GM13976 (cell line): ENCODE results near the gene ADGRB2.

Experiments used
- DNase-seq: peaks from one replicate; pipeline ENCODE4 v3.0.0; 2012; ENCODE audit warnings: low spot score
- CTCF ChIP-seq: IDR thresholded peaks from 2 replicates; pipeline ENCODE4 v1.5.1; 2012; ENCODE audit warnings: borderline replicate concordance, mild to moderate bottlenecking; ENCODE audit not compliant: insufficient read depth; ENCODE audit errors: extremely low read depth, missing control alignments, control extremely low read depth
- in situ Hi-C: fragments of 300-500 bp; cut with MboI; formaldehyde crosslinking; loops from one replicate; pipeline ENCODE4 v1.12.0; 2022; ENCODE audit warnings: low sequenced_read_pairs, mixed read lengths, inconsistent platforms; ENCODE audit not compliant: unreplicated experiment

ADGRB2 gene

GRCh38 chr1:31778763-31779488, 14.8 kb upstream of the ADGRB2 start:
- in situ Hi-C loops = no loop called here
- TF ChIP-seq CTCF = no peak
- no peak for DNase-seq

- no peak for TF ChIP-seq CTCF
- in situ Hi-C loops = no loop called here
- DNase-seq = no peak
Observed at GRCh38 chr1:31776516-31776915, 12.4 kb upstream of the ADGRB2 start.

GRCh38 chr1:31776032-31776431, 11.9 kb upstream of the ADGRB2 start:
- no peak for TF ChIP-seq CTCF
- DNase-seq = no peak
- in situ Hi-C loops = no loop called here

- no peak for DNase-seq
- in situ Hi-C loops = no loop called here
Observed at GRCh38 chr1:31775210-31775999, 11.3 kb upstream of the ADGRB2 start.

GRCh38 chr1:31774495-31774894, 10.4 kb upstream of the ADGRB2 start:
- TF ChIP-seq CTCF = no peak
- no peak for DNase-seq
- in situ Hi-C loops = no loop called here

More at GRCh38 chr1:31775210-31775999, 11.3 kb upstream of the ADGRB2 start:
- TF ChIP-seq CTCF = no peak

GRCh38 chr1:31773861-31774260, 9.7 kb upstream of the ADGRB2 start:
- in situ Hi-C loops = no loop called here
- no peak for TF ChIP-seq CTCF
- DNase-seq = no peak
